ENCODE data around the gene CLRN2. TPM values are rescaled to one million over a fixed set of nuclear protein-coding genes. Genes with fewer than 3 reads are reported as not detected.

Gene CLRN2, protein sequence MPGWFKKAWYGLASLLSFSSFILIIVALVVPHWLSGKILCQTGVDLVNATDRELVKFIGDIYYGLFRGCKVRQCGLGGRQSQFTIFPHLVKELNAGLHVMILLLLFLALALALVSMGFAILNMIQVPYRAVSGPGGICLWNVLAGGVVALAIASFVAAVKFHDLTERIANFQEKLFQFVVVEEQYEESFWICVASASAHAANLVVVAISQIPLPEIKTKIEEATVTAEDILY
- total RNA-seq (2022; extraction: Qiagen RNA extraction; ENCODE audit: low read depth) = not detected in 5 replicates

DNA sequence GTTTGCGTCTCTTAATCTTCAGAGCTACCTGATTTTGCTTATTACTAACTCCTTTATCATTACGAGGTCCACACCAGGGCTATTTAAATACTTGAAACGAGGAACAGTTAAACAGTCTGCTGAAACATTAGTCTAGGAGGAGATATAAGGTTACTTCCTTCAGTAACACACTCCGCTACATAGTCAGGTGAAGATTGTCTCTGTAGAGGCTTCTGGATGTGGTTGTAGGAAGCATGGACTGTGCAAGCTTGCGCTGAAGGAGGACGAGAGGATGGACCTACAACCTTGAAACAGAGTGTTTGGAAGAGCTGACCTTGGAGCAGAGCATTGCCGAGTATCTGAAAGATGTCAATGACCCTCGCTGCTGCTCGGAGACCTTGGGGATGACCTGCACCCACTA is at the start of gene CLRN2:
CLRN2 (plus strand) TSS at position 301 of the 400 bp plus-strand sequence. CDS start 102 bp downstream, outside the sequence.

DNA sequence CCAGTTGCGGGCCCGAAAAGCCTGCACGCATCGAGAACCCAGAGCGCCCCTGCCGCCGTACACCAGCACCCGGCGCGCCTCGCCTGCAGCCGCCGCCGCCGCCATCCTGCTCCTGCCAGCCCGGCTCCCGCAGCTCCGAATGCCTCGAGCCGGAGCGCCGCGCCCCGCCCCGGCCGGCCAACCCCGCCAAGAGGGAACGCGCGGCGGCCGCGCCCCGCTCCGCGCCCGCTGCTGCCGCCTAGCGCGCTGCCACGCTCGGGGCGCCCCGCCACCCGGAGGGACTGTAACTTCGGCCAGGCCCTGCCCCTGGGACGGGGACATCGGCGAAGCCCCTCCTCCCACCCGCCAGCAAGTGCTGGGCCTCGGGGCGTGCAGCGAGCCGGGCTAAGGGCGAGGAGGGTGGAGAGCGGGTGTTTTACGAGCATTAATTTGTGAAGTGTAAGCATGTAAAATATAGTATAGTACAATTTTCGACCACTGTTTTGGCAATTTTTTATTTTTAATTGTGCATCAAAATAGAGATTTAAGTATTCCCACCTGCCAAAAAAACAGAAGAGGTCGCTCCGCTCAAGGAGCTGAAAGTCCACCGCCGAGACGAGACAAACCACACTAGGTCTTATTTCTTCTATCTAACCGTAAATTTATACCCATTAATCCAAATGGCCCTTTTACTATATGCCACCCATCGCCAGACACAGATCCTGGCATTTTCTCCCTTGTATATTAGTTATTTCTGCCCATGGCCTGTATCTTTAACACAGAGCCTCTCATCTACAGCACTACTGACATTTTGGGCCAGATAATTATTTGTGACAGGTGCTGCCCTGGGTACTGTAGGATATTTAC is 2.8 kb upstream of the CLRN2 start, which contains the start of gene QDPR:
QDPR (minus strand) TSS at position 141 of the 846 bp plus-strand sequence; CDS start at position 105, 36 bp downstream.

Other genes starting within 250 kb of the CLRN2 start
- gene QDPR, start 3.1 kb upstream of the CLRN2 start, total RNA-seq (2022; extraction: Qiagen RNA extraction; ENCODE audit: low read depth) = 44.5 to 53.1 TPM (median 48.3 TPM) in 5 replicates
- gene LAP3, start 62.0 kb downstream of the CLRN2 start, total RNA-seq (2022; extraction: Qiagen RNA extraction; ENCODE audit: low read depth) = 34.4 to 42.5 TPM (median 37.0 TPM) in 5 replicates
- gene MED28, start 99.5 kb downstream of the CLRN2 start, total RNA-seq (2022; extraction: Qiagen RNA extraction; ENCODE audit: low read depth) = 26.8 to 35.6 TPM (median 32.9 TPM) in 5 replicates